Neural cell (in vitro differentiated cells): Measurements from ENCODE around the gene ZNF22. TPM values are rescaled to one million over a fixed set of nuclear protein-coding genes. Genes with fewer than 3 reads are reported as not detected.

Experiments used
- H2AFZ ChIP-seq: fragments of 200-600, 300-800 bp; sonication (generic), shearing (Covaris generic); 2 replicates; pipeline ENCODE4 v1.6.0; 2014; ENCODE audit warnings: low read depth, mild to moderate bottlenecking, antibody characterized with exemption, low read length, moderate library complexity
- H3F3A ChIP-seq: fragments of 200-600 bp; shearing (Covaris generic); 2 replicates; pipeline ENCODE4 v1.6.1; 2016; ENCODE audit warnings: mild to moderate bottlenecking, moderate library complexity, mixed read lengths, antibody characterized with exemption, low read length; ENCODE audit not compliant: insufficient read depth, poor library complexity, severe bottlenecking
- H3K27ac ChIP-seq: fragments of 200-600, 300-800 bp; sonication (generic), shearing (Covaris generic); 2 replicates; pipeline ENCODE4 v1.5.1; 2014; ENCODE audit warnings: mild to moderate bottlenecking, low read length, moderate library complexity
- H3K27me3 ChIP-seq: fragments of 300-800, 200-600 bp; sonication (generic), shearing (Covaris generic); 2 replicates; pipeline ENCODE4 v1.6.0; 2014; ENCODE audit warnings: mild to moderate bottlenecking, low read depth, low read length, moderate library complexity; ENCODE audit not compliant: insufficient read depth
- H3K36me3 ChIP-seq: fragments of 300-800, 200-600 bp; sonication (generic), shearing (Covaris generic); 2 replicates; pipeline ENCODE4 v1.5.1; 2014; ENCODE audit warnings: mild to moderate bottlenecking, antibody characterized with exemption, low read length, moderate library complexity; ENCODE audit not compliant: insufficient read depth
- H3K4me2 ChIP-seq: fragments of 300-800, 200-600 bp; sonication (generic), shearing (Covaris generic); 2 replicates; pipeline ENCODE4 v1.6.0; 2014; ENCODE audit warnings: mild to moderate bottlenecking, low read length
- H3K4me3 ChIP-seq: fragments of 300-800, 200-600 bp; sonication (generic), shearing (Covaris generic); 2 replicates; pipeline ENCODE4 v1.5.1; 2014; ENCODE audit warnings: mild to moderate bottlenecking, low read length, moderate library complexity
- H3K79me2 ChIP-seq: fragments of 200-600 bp; shearing (Covaris generic); replicated peaks from 2 replicates; pipeline ENCODE4 v1.6.0; 2014; ENCODE audit warnings: mild to moderate bottlenecking, low read length, moderate library complexity; ENCODE audit not compliant: insufficient read depth
- H3K9ac ChIP-seq: fragments of 300-800, 200-600 bp; sonication (generic), shearing (Covaris generic); 2 replicates; pipeline ENCODE4 v1.6.1; 2016; ENCODE audit warnings: mild to moderate bottlenecking, low read length, mixed read lengths
- H3K9me2 ChIP-seq: fragments of 200-600 bp; shearing (Covaris generic); 2 replicates; pipeline ENCODE4 v1.6.1; 2016; ENCODE audit warnings: mild to moderate bottlenecking, low read length, mixed read lengths; ENCODE audit not compliant: insufficient read depth
- H3K9me3 ChIP-seq: fragments of 200-600, 300-800 bp; sonication (generic), shearing (Covaris generic); 2 replicates; pipeline ENCODE4 v1.6.1; 2016; ENCODE audit warnings: mild to moderate bottlenecking, mixed run types, low read length, moderate library complexity, mixed read lengths
- H4K20me1 ChIP-seq: fragments of 200-600 bp; shearing (Covaris generic); 2 replicates; pipeline ENCODE4 v1.6.1; 2016; ENCODE audit warnings: mild to moderate bottlenecking, mixed run types; ENCODE audit not compliant: insufficient read depth
- EP300 ChIP-seq: fragments of 450-650 bp; conservative IDR thresholded peaks from 2 replicates; pipeline ENCODE4 v1.6.1; 2014; ENCODE audit warnings: antibody characterized with exemption, mild to moderate bottlenecking, moderate library complexity; ENCODE audit not compliant: poor library complexity, severe bottlenecking
- EZH2 ChIP-seq: fragments of 200-600, 300-800 bp; shearing (Covaris generic), sonication (generic); IDR thresholded peaks from 2 replicates; pipeline ENCODE4 v1.6.1; 2014; ENCODE audit warnings: antibody characterized with exemption, low read length, borderline replicate concordance, mild to moderate bottlenecking; ENCODE audit not compliant: insufficient read depth, poor library complexity, severe bottlenecking
- MXI1 ChIP-seq: fragments of 450-650 bp; conservative IDR thresholded peaks from 2 replicates; pipeline ENCODE4 v1.6.1; 2014; ENCODE audit warnings: antibody characterized with exemption, mild to moderate bottlenecking; ENCODE audit not compliant: poor library complexity, severe bottlenecking
- POLR2AphosphoS5 ChIP-seq: IDR thresholded peaks from 2 replicates; pipeline ENCODE4 v1.6.1; 2012
- RAD21 ChIP-seq: fragments of 450-650 bp; conservative IDR thresholded peaks from 2 replicates; pipeline ENCODE4 v1.6.1; 2014; ENCODE audit warnings: antibody characterized with exemption, mild to moderate bottlenecking, moderate library complexity
- SMC3 ChIP-seq: fragments of 450-650 bp; conservative IDR thresholded peaks from 2 replicates; pipeline ENCODE4 v1.6.1; 2014; ENCODE audit warnings: antibody characterized with exemption, mild to moderate bottlenecking, moderate library complexity; ENCODE audit not compliant: poor library complexity
- TAF1 ChIP-seq: IDR thresholded peaks from 2 replicates; pipeline ENCODE4 v1.6.1; 2012; ENCODE audit warnings: low read depth
- polyA plus RNA-seq: library from polyadenylated mRNA; depleted of rRNA; stranded (reverse); fragments of >200 nt; gene quantifications from 2 replicates; pipeline ENCODE4 v1.2.3, GENCODE V29; 2014
- TF ChIP-seq, protein P1 (sequence below): IDR thresholded peaks from 2 replicates; pipeline ENCODE4 v1.6.1; 2012; ENCODE audit warnings: borderline replicate concordance
- TF ChIP-seq, protein P2 (sequence below): fragments of 450-650 bp; IDR thresholded peaks from 2 replicates; pipeline ENCODE4 v1.5.1; 2014; ENCODE audit warnings: antibody characterized with exemption, mild to moderate bottlenecking, moderate library complexity; ENCODE audit not compliant: poor library complexity, severe bottlenecking

The ZNF22 gene
- polyA plus RNA-seq, 1 donor from 2014 or later: 32.9 TPM

DNA sequence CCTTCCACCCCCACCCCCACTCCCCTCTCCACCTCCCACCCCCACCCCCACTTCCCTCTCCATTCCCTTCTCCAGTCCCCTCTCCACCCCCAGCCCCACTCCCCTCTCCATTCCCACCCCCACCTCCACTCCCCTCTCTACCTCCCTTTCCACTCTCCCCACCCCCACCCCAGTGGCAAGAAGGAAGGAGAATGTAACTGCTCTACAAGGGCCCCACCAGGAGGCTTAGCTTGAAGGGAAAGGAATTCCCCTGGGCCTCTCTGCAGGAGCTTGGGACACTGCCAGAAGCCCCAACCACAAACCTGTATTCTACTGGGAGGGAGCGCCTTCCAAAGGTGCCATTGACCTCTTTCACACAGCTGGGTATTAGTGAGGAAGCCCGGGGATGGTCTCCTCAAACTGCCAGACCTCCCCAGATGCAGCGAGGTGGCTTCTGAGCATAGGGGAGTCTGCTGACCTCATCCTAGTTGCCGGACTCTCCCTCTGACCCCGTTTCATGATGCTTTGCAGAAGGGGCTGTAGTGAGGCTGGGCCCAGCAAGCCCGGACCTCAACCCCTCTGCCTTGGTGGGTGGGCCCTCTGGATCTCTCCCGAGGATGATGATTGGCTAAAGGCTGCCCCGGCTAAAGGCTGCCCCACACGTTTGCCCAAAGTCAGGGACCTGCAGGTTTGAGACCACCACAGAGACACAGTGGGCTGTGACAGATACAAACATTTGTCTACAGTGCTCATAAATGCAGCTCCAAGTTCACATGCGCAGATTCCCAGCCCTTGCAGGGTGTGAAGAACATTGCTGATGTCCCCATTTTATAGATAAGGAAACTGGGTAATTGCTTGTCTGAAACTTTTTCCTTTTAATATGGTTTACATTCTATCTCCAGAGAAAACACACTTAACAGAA is 25.0 kb upstream of the ZNF22 start:
- H3K27ac ChIP-seq: no peak overlapping the region
- H3K9me2 ChIP-seq: no peaks in the 10 kb centered on the region
- no peak overlapping the region for H3K9ac ChIP-seq
- no peaks in the 10 kb centered on the region for H3K36me3 ChIP-seq
- H2AFZ ChIP-seq: no peak overlapping the region
- no peaks in the 10 kb centered on the region for H3K27me3 ChIP-seq
- TF ChIP-seq POLR2AphosphoS5 (no peak), EZH2 (no peak), SMC3 (no peak), TAF1 (no peak), EP300 (no peak), MXI1 (no peak), RAD21 (no peak)
- TF ChIP-seq, protein P1, sequence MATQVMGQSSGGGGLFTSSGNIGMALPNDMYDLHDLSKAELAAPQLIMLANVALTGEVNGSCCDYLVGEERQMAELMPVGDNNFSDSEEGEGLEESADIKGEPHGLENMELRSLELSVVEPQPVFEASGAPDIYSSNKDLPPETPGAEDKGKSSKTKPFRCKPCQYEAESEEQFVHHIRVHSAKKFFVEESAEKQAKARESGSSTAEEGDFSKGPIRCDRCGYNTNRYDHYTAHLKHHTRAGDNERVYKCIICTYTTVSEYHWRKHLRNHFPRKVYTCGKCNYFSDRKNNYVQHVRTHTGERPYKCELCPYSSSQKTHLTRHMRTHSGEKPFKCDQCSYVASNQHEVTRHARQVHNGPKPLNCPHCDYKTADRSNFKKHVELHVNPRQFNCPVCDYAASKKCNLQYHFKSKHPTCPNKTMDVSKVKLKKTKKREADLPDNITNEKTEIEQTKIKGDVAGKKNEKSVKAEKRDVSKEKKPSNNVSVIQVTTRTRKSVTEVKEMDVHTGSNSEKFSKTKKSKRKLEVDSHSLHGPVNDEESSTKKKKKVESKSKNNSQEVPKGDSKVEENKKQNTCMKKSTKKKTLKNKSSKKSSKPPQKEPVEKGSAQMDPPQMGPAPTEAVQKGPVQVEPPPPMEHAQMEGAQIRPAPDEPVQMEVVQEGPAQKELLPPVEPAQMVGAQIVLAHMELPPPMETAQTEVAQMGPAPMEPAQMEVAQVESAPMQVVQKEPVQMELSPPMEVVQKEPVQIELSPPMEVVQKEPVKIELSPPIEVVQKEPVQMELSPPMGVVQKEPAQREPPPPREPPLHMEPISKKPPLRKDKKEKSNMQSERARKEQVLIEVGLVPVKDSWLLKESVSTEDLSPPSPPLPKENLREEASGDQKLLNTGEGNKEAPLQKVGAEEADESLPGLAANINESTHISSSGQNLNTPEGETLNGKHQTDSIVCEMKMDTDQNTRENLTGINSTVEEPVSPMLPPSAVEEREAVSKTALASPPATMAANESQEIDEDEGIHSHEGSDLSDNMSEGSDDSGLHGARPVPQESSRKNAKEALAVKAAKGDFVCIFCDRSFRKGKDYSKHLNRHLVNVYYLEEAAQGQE: no peak
- TF ChIP-seq, protein P2, sequence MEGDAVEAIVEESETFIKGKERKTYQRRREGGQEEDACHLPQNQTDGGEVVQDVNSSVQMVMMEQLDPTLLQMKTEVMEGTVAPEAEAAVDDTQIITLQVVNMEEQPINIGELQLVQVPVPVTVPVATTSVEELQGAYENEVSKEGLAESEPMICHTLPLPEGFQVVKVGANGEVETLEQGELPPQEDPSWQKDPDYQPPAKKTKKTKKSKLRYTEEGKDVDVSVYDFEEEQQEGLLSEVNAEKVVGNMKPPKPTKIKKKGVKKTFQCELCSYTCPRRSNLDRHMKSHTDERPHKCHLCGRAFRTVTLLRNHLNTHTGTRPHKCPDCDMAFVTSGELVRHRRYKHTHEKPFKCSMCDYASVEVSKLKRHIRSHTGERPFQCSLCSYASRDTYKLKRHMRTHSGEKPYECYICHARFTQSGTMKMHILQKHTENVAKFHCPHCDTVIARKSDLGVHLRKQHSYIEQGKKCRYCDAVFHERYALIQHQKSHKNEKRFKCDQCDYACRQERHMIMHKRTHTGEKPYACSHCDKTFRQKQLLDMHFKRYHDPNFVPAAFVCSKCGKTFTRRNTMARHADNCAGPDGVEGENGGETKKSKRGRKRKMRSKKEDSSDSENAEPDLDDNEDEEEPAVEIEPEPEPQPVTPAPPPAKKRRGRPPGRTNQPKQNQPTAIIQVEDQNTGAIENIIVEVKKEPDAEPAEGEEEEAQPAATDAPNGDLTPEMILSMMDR: no peak
- H3K4me2 ChIP-seq: no peak overlapping the region
- H3K9me3 ChIP-seq: no peaks in the 10 kb centered on the region
- H4K20me1 ChIP-seq: no peaks in the 10 kb centered on the region
- H3F3A ChIP-seq: no peaks in the 10 kb centered on the region
- H3K79me2 ChIP-seq: no peaks in the 10 kb centered on the region
- no peak overlapping the region for H3K4me3 ChIP-seq

- Histone ChIP-seq H3F3A (no peaks in the 10 kb centered on the region), H2AFZ (no peak overlapping the region), H3K4me2 (no peak overlapping the region), H3K27ac (no peak overlapping the region), H3K36me3 (no peaks in the 10 kb centered on the region), H3K27me3 (no peaks in the 10 kb centered on the region), H3K4me3 (no peak overlapping the region), H3K9me2 (no peaks in the 10 kb centered on the region), H4K20me1 (no peaks in the 10 kb centered on the region), H3K79me2 (no peaks in the 10 kb centered on the region), H3K9ac (no peak overlapping the region), H3K9me3 (no peaks in the 10 kb centered on the region)
- TF ChIP-seq, protein P1: no peak
- TF ChIP-seq MXI1: no peak
These were observed 24.1 kb upstream of the ZNF22 start for GRCh38 chr10:44976352-44977198.
